WTC11 (cell line): Measurements from ENCODE around the gene LSM7.

Experiments used
- CREM ChIP-seq: sonication (generic); formaldehyde crosslinking; IDR thresholded peaks from 2 replicates; pipeline ENCODE4 v1.8.1; 2022; ENCODE audit warnings: mild to moderate bottlenecking, missing genetic modification reagents, moderate library complexity
- CTCF ChIP-seq: fragments of 200-600 bp; IDR thresholded peaks from 2 replicates; pipeline ENCODE4 v1.8.0; 2022; ENCODE audit warnings: antibody characterized with exemption
- MYBL2 ChIP-seq: sonication (generic); formaldehyde crosslinking; IDR thresholded peaks from 2 replicates; pipeline ENCODE4 v1.8.1; 2023; ENCODE audit warnings: mild to moderate bottlenecking, moderate library complexity, missing genetic modification reagents
- ZNF232 ChIP-seq: sonication (generic); formaldehyde crosslinking; IDR thresholded peaks from 2 replicates; pipeline ENCODE4 v1.8.0; 2022; ENCODE audit warnings: mild to moderate bottlenecking, missing genetic modification reagents
- ZSCAN18 ChIP-seq: fragments of 250-450 bp; sonication (Bioruptor Pico); IDR thresholded peaks from 2 replicates; pipeline ENCODE4 v2.1.2; 2022; ENCODE audit warnings: mild to moderate bottlenecking, moderate library complexity

DNA sequence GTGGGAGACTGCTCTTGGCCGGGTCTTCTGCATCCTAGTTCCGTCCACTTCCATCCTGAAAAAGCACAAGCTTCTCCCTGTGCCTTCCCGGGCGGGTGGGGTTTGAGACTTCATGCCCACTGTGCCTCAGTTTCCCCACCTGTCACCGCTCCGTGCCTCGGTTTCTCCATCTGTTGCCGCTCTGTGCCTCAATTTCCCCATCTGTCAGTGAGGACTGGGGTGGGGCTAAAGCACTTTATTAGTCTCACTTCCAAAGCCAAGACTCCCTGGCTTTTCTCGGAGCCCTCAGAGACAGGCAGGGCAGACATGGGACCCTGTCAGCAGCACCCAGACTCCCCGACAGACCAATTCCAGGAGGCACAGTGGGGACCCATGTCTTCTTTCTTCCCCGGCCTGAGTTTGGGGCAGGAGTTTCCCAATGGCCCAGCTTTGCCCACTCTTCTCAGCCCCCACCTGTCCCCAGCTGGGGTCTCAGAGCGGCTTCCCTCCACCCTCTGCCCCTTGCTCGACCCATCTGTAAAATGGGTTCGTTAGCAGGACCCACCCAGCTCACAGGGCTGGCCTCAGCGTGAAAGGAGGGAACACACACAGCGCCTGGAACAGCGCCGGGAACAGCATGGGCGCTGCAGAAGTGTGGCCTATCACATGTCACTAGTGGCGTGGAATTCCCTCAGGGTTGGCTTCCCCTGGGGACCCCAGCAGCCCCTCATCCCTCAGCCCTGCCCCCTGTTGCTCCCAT is 41.8 kb downstream of the LSM7 start:
- TF ChIP-seq ZSCAN18 (CRISPR knock-in tag) (no peak), CTCF (no peak), CREM (CRISPR knock-in tag) (no peak), MYBL2 (no peak), ZNF232 (CRISPR knock-in tag) (no peak)
